ENCODE measurements around the gene NCBP1.

The NCBP1 gene

GRCh38 chr9:97659771-97660170, 26.1 kb downstream of the NCBP1 start:
- TF ChIP-seq ESRRG (CRISPR knock-in tag; IDR thresholded peaks at IDR 0.05) (no peak), OSR1 (CRISPR knock-in tag; IDR thresholded peaks at IDR 0.05) (no peak), PPARA (CRISPR knock-in tag; IDR thresholded peaks at IDR 0.05; ENCODE audit: borderline replicate concordance) (no peak)
- ATAC-seq, result no peak

- ATAC-seq, result no peak
- TF ChIP-seq ARNTL (CRISPR knock-in tag; IDR thresholded peaks at IDR 0.05; ENCODE audit: borderline replicate concordance, low read depth), result no peak
- TF ChIP-seq ZNF565 (CRISPR knock-in tag; conservative IDR thresholded peaks at IDR 0.05; ENCODE audit: low read depth), result no peak
- TF ChIP-seq SNAI2 (CRISPR knock-in tag; IDR thresholded peaks at IDR 0.05), result no peak
- no peak for TF ChIP-seq TCF4 (CRISPR knock-in tag; IDR thresholded peaks at IDR 0.05; ENCODE audit: borderline replicate concordance)
- TF ChIP-seq GLIS3 (CRISPR knock-in tag; IDR thresholded peaks at IDR 0.05), result no peak
- no peak for TF ChIP-seq ISL1 (CRISPR knock-in tag; IDR thresholded peaks at IDR 0.05)
- no peak for TF ChIP-seq TSHZ2 (CRISPR knock-in tag; IDR thresholded peaks at IDR 0.05)
- TF ChIP-seq ESRRG (CRISPR knock-in tag; IDR thresholded peaks at IDR 0.05), result no peak
- TF ChIP-seq ZFP30 (CRISPR knock-in tag; IDR thresholded peaks at IDR 0.05), result no peak
- TF ChIP-seq, protein P1, sequence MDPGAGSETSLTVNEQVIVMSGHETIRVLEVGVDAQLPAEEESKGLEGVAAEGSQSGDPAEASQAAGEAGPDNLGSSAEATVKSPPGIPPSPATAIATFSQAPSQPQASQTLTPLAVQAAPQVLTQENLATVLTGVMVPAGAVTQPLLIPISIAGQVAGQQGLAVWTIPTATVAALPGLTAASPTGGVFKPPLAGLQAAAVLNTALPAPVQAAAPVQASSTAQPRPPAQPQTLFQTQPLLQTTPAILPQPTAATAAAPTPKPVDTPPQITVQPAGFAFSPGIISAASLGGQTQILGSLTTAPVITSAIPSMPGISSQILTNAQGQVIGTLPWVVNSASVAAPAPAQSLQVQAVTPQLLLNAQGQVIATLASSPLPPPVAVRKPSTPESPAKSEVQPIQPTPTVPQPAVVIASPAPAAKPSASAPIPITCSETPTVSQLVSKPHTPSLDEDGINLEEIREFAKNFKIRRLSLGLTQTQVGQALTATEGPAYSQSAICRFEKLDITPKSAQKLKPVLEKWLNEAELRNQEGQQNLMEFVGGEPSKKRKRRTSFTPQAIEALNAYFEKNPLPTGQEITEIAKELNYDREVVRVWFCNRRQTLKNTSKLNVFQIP (CRISPR knock-in tag; IDR thresholded peaks at IDR 0.05; ENCODE audit: borderline replicate concordance, low read depth), result no peak
- TF ChIP-seq CREB5 (CRISPR knock-in tag; IDR thresholded peaks at IDR 0.05; ENCODE audit: low read depth), result no peak
- TF ChIP-seq CSDC2 (CRISPR knock-in tag; IDR thresholded peaks at IDR 0.05), result no peak
- TF ChIP-seq BACH2 (CRISPR knock-in tag; IDR thresholded peaks at IDR 0.05; ENCODE audit: borderline replicate concordance), result no peak
Measured at GRCh38 chr9:97660340-97660739, 26.7 kb downstream of the NCBP1 start.

DNA sequence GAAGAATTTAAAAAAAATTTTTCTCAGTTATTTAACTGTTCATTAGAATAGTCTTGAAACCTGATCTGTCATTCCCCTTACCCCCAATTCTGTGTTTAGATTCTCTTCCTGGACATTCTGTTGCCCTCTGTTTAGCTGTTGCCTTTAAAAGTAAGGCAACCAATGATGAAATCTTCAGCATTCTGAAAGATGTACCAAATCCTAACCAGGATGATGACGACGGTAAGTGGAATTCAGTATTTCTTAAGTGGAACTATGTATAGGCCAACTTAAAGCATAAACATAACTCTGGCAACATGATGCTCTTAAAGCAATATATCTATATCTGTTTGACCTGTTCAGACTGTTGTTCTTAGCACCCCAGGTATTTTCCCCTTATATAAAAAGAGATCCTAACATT, 27.2 kb downstream of the NCBP1 start:
- TF ChIP-seq PATZ1 (CRISPR knock-in tag; IDR thresholded peaks at IDR 0.05; ENCODE audit: borderline replicate concordance) (no peak), ZFP3 (CRISPR knock-in tag; IDR thresholded peaks at IDR 0.05) (no peak), ISL1 (CRISPR knock-in tag; IDR thresholded peaks at IDR 0.05) (no peak), CSDC2 (CRISPR knock-in tag; IDR thresholded peaks at IDR 0.05) (no peak), ZNF8 (CRISPR knock-in tag; IDR thresholded peaks at IDR 0.05) (no peak), SNAI2 (CRISPR knock-in tag; IDR thresholded peaks at IDR 0.05) (no peak), OSR1 (CRISPR knock-in tag; IDR thresholded peaks at IDR 0.05) (no peak), ARNTL (CRISPR knock-in tag; IDR thresholded peaks at IDR 0.05; ENCODE audit: borderline replicate concordance, low read depth) (no peak), TCF4 (CRISPR knock-in tag; IDR thresholded peaks at IDR 0.05; ENCODE audit: borderline replicate concordance) (no peak), ZNF565 (CRISPR knock-in tag; conservative IDR thresholded peaks at IDR 0.05; ENCODE audit: low read depth) (no peak), ZC3H10 (CRISPR knock-in tag; IDR thresholded peaks at IDR 0.05) (no peak), RARB (CRISPR knock-in tag; IDR thresholded peaks at IDR 0.05) (no peak)

GRCh38 chr9:97665742-97666141, 32.1 kb downstream of the NCBP1 start:
- ATAC-seq, result no peak
- no peak for TF ChIP-seq ZNF565 (CRISPR knock-in tag; conservative IDR thresholded peaks at IDR 0.05; ENCODE audit: low read depth)
- TF ChIP-seq, protein P1 (CRISPR knock-in tag; IDR thresholded peaks at IDR 0.05; ENCODE audit: borderline replicate concordance, low read depth), result no peak
- TF ChIP-seq GLIS3 (CRISPR knock-in tag; IDR thresholded peaks at IDR 0.05), result no peak
- TF ChIP-seq, protein P2, sequence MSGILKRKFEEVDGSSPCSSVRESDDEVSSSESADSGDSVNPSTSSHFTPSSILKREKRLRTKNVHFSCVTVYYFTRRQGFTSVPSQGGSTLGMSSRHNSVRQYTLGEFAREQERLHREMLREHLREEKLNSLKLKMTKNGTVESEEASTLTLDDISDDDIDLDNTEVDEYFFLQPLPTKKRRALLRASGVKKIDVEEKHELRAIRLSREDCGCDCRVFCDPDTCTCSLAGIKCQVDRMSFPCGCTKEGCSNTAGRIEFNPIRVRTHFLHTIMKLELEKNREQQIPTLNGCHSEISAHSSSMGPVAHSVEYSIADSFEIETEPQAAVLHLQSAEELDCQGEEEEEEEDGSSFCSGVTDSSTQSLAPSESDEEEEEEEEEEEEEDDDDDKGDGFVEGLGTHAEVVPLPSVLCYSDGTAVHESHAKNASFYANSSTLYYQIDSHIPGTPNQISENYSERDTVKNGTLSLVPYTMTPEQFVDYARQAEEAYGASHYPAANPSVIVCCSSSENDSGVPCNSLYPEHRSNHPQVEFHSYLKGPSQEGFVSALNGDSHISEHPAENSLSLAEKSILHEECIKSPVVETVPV (CRISPR knock-in tag; IDR thresholded peaks at IDR 0.05), result no peak

More for the DNA sequence above, 27.2 kb downstream of the NCBP1 start:
- ATAC-seq, result no peak
